GM23338 (cell line): ENCODE measurements around the gene COIL.

Source experiments
- CREB1 ChIP-seq: fragments of 250-450 bp; sonication (Bioruptor Pico); IDR thresholded peaks from 2 replicates; pipeline ENCODE4 v1.5.0; 2020; ENCODE audit warnings: low read depth, mild to moderate bottlenecking, moderate library complexity
- EZH2 ChIP-seq: fragments of 200-600 bp; sonication (generic); IDR thresholded peaks from one replicate; pipeline ENCODE4 v1.8.0; 2017; ENCODE audit warnings: antibody characterized with exemption, mild to moderate bottlenecking, low read depth; ENCODE audit not compliant: unreplicated experiment
- EZH2phosphoT487 ChIP-seq: fragments of 200-600 bp; sonication (generic); IDR thresholded peaks from one replicate; pipeline ENCODE4 v1.8.1; 2018; ENCODE audit warnings: antibody characterized with exemption; ENCODE audit not compliant: unreplicated experiment
- JUNB ChIP-seq: IDR thresholded peaks from one replicate; pipeline ENCODE4 v1.6.1; 2016; ENCODE audit warnings: antibody characterized with exemption; ENCODE audit not compliant: unreplicated experiment
- NANOG ChIP-seq: IDR thresholded peaks from 2 replicates; pipeline ENCODE4 v1.6.1; 2016; ENCODE audit warnings: antibody characterized with exemption, borderline replicate concordance
- POLR2AphosphoS5 ChIP-seq: IDR thresholded peaks from 2 replicates; pipeline ENCODE4 v1.6.1; 2016; ENCODE audit warnings: antibody characterized with exemption, low read depth
- ZNF114 ChIP-seq: fragments of 250-450 bp; sonication (Bioruptor Pico); IDR thresholded peaks from 2 replicates; pipeline ENCODE4 v1.5.0; 2020; ENCODE audit warnings: mild to moderate bottlenecking, moderate library complexity
- ZNF331 ChIP-seq: fragments of 250-450 bp; sonication (Bioruptor Pico); IDR thresholded peaks from 2 replicates; pipeline ENCODE4 v1.5.0; 2020; ENCODE audit warnings: low read depth, mild to moderate bottlenecking, moderate library complexity
- TF ChIP-seq, protein P1 (sequence below): fragments of 250-450 bp; sonication (Bioruptor Pico); IDR thresholded peaks from 2 replicates; pipeline ENCODE4 v1.5.0; 2020; ENCODE audit warnings: mild to moderate bottlenecking, moderate library complexity
- TF ChIP-seq, protein P2 (sequence below), 2 experiments: fragments of 200-600 bp in 1 of 2; sonication (generic) in 1 of 2; conservative IDR thresholded peaks; 2 replicates each; pipeline versions ENCODE4 v1.5.1 to v1.6.1; 2016 to 2017; ENCODE audit warnings: antibody characterized with exemption in 2 of 2, low read depth in 2 of 2, mild to moderate bottlenecking in 2 of 2, moderate library complexity in 1 of 2
- TF ChIP-seq, protein P3 (sequence below): IDR thresholded peaks from one replicate; pipeline ENCODE4 v1.6.1; 2018; ENCODE audit warnings: antibody characterized with exemption; ENCODE audit not compliant: unreplicated experiment
- TF ChIP-seq, protein P4 (sequence below): IDR thresholded peaks from 2 replicates; pipeline ENCODE4 v1.6.1; 2016; ENCODE audit warnings: antibody characterized with exemption

DNA sequence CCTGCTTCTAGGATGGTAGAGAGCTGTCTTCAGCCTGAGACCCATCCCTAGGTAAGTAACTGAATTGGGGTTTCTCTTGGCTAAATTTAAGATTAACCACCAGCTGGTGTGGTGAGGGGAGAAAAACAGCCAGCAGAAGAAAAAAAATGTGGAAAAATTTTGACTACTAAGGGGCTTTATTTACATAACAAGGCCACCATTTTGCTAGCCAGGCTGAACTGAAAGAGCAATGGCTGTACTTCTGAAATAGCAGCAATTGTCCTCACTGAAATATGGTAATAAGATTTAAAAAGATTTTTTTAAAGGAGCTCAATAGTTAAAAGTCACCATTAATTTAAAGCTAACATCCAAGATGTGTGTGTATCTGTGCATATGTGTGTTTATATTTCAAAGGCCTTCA is 34.6 kb downstream of the COIL start:
- TF ChIP-seq, protein P1, sequence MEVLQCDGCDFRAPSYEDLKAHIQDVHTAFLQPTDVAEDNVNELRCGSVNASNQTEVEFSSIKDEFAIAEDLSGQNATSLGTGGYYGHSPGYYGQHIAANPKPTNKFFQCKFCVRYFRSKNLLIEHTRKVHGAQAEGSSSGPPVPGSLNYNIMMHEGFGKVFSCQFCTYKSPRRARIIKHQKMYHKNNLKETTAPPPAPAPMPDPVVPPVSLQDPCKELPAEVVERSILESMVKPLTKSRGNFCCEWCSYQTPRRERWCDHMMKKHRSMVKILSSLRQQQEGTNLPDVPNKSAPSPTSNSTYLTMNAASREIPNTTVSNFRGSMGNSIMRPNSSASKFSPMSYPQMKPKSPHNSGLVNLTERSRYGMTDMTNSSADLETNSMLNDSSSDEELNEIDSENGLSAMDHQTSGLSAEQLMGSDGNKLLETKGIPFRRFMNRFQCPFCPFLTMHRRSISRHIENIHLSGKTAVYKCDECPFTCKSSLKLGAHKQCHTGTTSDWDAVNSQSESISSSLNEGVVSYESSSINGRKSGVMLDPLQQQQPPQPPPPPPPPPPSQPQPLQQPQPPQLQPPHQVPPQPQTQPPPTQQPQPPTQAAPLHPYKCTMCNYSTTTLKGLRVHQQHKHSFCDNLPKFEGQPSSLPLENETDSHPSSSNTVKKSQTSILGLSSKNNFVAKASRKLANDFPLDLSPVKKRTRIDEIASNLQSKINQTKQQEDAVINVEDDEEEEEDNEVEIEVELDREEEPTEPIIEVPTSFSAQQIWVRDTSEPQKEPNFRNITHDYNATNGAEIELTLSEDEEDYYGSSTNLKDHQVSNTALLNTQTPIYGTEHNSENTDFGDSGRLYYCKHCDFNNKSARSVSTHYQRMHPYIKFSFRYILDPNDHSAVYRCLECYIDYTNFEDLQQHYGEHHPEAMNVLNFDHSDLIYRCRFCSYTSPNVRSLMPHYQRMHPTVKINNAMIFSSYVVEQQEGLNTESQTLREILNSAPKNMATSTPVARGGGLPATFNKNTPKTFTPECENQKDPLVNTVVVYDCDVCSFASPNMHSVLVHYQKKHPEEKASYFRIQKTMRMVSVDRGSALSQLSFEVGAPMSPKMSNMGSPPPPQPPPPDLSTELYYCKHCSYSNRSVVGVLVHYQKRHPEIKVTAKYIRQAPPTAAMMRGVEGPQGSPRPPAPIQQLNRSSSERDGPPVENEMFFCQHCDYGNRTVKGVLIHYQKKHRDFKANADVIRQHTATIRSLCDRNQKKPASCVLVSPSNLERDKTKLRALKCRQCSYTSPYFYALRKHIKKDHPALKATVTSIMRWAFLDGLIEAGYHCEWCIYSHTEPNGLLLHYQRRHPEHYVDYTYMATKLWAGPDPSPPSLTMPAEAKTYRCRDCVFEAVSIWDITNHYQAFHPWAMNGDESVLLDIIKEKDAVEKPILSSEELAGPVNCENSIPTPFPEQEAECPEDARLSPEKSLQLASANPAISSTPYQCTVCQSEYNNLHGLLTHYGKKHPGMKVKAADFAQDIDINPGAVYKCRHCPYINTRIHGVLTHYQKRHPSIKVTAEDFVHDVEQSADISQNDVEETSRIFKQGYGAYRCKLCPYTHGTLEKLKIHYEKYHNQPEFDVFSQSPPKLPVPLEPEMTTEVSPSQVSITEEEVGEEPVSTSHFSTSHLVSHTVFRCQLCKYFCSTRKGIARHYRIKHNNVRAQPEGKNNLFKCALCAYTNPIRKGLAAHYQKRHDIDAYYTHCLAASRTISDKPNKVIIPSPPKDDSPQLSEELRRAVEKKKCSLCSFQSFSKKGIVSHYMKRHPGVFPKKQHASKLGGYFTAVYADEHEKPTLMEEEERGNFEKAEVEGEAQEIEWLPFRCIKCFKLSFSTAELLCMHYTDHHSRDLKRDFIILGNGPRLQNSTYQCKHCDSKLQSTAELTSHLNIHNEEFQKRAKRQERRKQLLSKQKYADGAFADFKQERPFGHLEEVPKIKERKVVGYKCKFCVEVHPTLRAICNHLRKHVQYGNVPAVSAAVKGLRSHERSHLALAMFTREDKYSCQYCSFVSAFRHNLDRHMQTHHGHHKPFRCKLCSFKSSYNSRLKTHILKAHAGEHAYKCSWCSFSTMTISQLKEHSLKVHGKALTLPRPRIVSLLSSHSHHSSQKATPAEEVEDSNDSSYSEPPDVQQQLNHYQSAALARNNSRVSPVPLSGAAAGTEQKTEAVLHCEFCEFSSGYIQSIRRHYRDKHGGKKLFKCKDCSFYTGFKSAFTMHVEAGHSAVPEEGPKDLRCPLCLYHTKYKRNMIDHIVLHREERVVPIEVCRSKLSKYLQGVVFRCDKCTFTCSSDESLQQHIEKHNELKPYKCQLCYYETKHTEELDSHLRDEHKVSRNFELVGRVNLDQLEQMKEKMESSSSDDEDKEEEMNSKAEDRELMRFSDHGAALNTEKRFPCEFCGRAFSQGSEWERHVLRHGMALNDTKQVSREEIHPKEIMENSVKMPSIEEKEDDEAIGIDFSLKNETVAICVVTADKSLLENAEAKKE (CRISPR knock-in tag): no peak
- TF ChIP-seq, protein P2, sequence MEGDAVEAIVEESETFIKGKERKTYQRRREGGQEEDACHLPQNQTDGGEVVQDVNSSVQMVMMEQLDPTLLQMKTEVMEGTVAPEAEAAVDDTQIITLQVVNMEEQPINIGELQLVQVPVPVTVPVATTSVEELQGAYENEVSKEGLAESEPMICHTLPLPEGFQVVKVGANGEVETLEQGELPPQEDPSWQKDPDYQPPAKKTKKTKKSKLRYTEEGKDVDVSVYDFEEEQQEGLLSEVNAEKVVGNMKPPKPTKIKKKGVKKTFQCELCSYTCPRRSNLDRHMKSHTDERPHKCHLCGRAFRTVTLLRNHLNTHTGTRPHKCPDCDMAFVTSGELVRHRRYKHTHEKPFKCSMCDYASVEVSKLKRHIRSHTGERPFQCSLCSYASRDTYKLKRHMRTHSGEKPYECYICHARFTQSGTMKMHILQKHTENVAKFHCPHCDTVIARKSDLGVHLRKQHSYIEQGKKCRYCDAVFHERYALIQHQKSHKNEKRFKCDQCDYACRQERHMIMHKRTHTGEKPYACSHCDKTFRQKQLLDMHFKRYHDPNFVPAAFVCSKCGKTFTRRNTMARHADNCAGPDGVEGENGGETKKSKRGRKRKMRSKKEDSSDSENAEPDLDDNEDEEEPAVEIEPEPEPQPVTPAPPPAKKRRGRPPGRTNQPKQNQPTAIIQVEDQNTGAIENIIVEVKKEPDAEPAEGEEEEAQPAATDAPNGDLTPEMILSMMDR (conservative IDR thresholded peaks at IDR 0.05; ENCODE audit: low read depth in 2 of 2): no peak
- no peak for TF ChIP-seq EZH2
- no peak for TF ChIP-seq POLR2AphosphoS5
- TF ChIP-seq, protein P3, sequence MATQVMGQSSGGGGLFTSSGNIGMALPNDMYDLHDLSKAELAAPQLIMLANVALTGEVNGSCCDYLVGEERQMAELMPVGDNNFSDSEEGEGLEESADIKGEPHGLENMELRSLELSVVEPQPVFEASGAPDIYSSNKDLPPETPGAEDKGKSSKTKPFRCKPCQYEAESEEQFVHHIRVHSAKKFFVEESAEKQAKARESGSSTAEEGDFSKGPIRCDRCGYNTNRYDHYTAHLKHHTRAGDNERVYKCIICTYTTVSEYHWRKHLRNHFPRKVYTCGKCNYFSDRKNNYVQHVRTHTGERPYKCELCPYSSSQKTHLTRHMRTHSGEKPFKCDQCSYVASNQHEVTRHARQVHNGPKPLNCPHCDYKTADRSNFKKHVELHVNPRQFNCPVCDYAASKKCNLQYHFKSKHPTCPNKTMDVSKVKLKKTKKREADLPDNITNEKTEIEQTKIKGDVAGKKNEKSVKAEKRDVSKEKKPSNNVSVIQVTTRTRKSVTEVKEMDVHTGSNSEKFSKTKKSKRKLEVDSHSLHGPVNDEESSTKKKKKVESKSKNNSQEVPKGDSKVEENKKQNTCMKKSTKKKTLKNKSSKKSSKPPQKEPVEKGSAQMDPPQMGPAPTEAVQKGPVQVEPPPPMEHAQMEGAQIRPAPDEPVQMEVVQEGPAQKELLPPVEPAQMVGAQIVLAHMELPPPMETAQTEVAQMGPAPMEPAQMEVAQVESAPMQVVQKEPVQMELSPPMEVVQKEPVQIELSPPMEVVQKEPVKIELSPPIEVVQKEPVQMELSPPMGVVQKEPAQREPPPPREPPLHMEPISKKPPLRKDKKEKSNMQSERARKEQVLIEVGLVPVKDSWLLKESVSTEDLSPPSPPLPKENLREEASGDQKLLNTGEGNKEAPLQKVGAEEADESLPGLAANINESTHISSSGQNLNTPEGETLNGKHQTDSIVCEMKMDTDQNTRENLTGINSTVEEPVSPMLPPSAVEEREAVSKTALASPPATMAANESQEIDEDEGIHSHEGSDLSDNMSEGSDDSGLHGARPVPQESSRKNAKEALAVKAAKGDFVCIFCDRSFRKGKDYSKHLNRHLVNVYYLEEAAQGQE: no peak
- no peak for TF ChIP-seq EZH2phosphoT487
- TF ChIP-seq CREB1 (CRISPR knock-in tag): no peak
- no peak for TF ChIP-seq JUNB
- TF ChIP-seq, protein P4, sequence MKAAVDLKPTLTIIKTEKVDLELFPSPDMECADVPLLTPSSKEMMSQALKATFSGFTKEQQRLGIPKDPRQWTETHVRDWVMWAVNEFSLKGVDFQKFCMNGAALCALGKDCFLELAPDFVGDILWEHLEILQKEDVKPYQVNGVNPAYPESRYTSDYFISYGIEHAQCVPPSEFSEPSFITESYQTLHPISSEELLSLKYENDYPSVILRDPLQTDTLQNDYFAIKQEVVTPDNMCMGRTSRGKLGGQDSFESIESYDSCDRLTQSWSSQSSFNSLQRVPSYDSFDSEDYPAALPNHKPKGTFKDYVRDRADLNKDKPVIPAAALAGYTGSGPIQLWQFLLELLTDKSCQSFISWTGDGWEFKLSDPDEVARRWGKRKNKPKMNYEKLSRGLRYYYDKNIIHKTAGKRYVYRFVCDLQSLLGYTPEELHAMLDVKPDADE: no peak
- TF ChIP-seq NANOG: no peak
- no peak for TF ChIP-seq ZNF114
- TF ChIP-seq ZNF331: no peak
